ENCODE results near the gene MAL.

The MAL gene

DNA sequence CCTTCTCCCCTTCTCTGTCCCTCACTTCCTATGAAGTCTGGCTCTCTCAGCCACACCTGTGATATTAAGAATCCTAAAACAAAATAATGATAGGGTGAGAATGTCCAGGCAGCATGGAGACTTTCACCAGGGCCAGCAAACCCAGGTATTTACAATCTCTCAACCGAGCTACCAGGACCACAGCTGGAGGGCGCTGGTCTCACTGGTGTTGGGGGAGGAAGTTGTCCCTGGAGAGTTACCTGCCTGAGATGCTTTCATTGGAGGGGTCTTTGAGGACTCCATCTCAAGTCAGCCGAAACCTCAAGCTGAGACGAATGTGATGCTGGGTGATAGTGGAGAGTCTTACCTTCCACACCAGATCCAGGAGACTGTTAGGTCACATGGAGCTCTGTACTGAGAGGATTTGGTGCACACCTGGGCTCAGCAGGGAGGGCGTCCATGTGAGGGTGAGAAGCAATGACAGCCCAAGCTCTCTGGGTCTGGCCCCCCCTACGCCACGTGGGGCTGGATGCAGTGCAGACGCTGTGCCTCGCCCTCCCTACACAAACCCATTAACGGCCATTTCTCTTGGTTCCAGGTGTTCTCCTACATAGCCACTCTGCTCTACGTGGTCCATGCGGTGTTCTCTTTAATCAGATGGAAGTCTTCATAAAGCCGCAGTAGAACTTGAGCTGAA, 27.4 kb downstream of the MAL start:
- ChIA-PET POLR2A (no interaction called here), CTCF (interaction anchor here (0.7 to 9.4 kb wide), 22 partner anchors 9 to 98 kb away, joined by 3 to 141 read pairs (median 7); partner anchors contain the start of gene MAL)
- TF ChIP-seq, protein P1, sequence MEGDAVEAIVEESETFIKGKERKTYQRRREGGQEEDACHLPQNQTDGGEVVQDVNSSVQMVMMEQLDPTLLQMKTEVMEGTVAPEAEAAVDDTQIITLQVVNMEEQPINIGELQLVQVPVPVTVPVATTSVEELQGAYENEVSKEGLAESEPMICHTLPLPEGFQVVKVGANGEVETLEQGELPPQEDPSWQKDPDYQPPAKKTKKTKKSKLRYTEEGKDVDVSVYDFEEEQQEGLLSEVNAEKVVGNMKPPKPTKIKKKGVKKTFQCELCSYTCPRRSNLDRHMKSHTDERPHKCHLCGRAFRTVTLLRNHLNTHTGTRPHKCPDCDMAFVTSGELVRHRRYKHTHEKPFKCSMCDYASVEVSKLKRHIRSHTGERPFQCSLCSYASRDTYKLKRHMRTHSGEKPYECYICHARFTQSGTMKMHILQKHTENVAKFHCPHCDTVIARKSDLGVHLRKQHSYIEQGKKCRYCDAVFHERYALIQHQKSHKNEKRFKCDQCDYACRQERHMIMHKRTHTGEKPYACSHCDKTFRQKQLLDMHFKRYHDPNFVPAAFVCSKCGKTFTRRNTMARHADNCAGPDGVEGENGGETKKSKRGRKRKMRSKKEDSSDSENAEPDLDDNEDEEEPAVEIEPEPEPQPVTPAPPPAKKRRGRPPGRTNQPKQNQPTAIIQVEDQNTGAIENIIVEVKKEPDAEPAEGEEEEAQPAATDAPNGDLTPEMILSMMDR (IDR thresholded peaks at IDR 0.05; ENCODE audit: control extremely low read depth, extremely low read depth, low read depth, missing control alignments), result no peak
- no peak for DNase-seq (ENCODE audit: extremely low spot score)

DNA sequence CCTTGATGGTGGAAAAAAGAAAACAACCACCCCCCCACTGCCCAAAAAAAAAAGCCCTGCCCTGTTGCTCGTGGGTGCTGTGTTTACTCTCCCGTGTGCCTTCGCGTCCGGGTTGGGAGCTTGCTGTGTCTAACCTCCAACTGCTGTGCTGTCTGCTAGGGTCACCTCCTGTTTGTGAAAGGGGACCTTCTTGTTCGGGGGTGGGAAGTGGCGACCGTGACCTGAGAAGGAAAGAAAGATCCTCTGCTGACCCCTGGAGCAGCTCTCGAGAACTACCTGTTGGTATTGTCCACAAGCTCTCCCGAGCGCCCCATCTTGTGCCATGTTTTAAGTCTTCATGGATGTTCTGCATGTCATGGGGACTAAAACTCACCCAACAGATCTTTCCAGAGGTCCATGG, 28.0 kb downstream of the MAL start:
- no peak for DNase-seq (ENCODE audit: extremely low spot score)
- TF ChIP-seq, protein P1 (IDR thresholded peaks at IDR 0.05; ENCODE audit: control extremely low read depth, extremely low read depth, low read depth, missing control alignments), result peak; percentile 46
- ChIA-PET POLR2A (no interaction called here), CTCF (interaction anchor here (0.7 to 9.4 kb wide), 21 partner anchors 9 to 99 kb away, joined by 3 to 141 read pairs (median 9); partner anchors contain the start of gene MAL)

DNA sequence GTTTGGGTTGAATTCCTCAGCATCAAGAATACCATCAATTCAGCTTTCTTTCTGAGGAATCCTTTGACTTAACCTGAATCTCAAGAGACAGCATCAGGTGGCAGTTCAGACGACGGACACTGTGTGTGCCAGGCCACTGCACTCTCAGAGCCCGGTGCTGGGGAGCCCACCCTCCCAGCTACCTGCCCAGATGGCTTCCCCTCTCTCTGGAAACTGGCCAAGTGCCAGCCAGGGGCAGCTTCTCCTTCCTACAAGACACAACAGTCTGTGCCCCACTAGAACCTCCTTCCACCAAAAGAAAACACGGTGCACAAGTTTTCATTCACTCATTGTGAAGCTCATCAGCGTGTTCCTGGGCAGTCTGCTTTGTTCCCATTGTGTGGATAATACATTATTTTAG, 28.5 kb downstream of the MAL start:
- POLR2A ChIA-PET, result no interaction called here
- DNase-seq (ENCODE audit: extremely low spot score), result no peak
- CTCF ChIA-PET, result interaction anchor here (1.0 to 9.4 kb wide), 20 partner anchors 10 to 99 kb away, joined by 3 to 141 read pairs (median 10); partner anchors contain the start of gene MAL
- TF ChIP-seq, protein P1 (IDR thresholded peaks at IDR 0.05; ENCODE audit: control extremely low read depth, extremely low read depth, low read depth, missing control alignments), result no peak

DNA sequence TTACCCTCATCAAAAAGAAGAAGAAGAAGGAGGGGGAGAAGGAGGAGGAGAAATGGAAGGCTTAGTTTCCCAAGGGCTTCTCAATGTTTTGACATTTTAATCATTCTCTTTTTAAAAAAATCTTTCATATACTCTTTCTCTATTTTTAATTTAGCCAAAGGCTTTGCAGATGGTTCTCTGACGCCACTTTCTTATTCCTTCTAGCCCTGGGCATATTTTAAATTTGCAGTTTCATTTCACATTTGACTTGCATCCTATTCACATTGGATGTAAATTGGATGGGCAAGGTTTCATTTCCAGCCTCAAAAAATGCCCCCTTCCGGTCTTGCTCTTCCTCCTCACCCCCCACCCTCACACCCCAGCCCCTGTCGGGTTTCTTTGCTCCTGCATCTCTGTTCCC, 29.8 kb downstream of the MAL start:
- CTCF ChIA-PET, result interaction anchor here (1.2 to 9.4 kb wide), 8 partner anchors 9 to 69 kb away, joined by 3 to 141 read pairs (median 26); partner anchors contain the start of gene MAL
- TF ChIP-seq, protein P1 (IDR thresholded peaks at IDR 0.05; ENCODE audit: control extremely low read depth, extremely low read depth, low read depth, missing control alignments), result no peak
- POLR2A ChIA-PET, result no interaction called here
- DNase-seq (ENCODE audit: extremely low spot score), result no peak

DNA sequence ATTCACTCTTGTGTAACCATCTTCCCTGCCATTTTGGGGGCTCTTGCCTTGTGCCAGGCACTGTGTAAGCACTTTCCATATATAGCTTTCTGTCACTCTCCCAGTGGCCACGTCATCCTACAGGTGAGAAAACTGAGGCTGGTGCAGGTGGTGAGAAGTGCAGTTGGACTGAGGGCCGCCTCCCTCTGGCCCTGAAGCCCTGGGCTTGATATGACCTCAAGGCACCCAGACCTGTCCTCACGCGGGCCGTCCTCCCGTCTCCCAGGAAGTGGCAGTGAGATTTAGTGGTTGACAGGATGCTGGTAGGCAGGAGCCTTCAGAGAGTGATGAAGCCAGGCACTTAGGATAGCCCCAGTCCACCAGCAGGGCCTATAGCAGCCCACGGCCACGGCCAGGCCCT, 30.5 kb downstream of the MAL start:
- ChIA-PET POLR2A (no interaction called here), CTCF (interaction anchor here (1.2 to 9.4 kb wide), 3 partner anchors 16 to 31 kb away, joined by 3 to 141 read pairs (median 26); partner anchors contain the start of gene MAL)
- TF ChIP-seq, protein P1 (IDR thresholded peaks at IDR 0.05; ENCODE audit: control extremely low read depth, extremely low read depth, low read depth, missing control alignments), result no peak
- no peak for DNase-seq (ENCODE audit: extremely low spot score)

DNA sequence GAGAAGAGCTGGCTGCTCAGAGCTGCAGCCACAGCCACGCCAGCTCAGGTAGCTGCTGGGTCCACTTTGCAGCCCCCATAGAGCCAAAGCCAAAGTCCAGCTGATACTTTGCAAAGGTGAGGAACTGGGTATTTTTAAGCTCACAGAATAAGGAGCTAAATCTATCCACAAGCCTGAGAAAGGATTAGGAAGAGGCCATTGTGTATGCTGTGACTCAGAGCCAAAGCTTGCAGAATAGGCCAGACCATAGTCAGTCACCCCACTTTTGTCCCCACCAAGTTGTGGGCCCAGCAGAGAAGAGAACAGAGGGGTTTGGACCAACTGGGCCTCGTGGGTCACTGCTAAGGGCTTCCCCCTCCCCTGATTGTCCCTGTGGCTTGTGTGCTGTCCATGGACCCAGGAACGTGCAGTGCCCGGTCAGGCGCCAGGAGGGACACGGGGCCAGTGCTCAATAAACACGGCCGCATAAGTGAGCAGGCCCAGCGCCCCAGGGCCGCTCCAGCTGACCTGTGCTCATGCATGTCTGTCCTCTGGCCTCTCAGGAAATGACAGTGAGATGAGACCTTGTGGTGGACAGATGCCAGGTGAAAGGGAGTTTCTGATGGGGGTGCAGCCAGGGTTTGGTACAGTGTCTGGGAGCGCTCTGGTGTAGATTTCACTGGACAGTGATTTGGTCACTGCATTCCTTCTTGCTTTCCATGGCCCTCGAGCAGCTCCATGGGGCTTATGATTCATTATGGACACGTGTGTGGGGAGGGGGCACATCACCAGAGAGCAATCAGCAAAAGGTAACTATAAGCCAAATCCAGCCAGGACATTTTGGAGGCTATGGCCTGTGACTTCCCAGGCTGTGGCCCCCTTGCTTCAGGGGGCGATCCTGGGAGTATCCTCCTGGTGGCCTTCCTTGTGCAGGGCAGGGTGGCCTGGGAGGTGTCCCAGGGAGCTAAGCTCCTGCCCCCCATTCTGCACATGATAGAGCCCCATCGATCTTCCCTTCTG, 31.3 kb downstream of the MAL start:
- POLR2A ChIA-PET, result no interaction called here
- TF ChIP-seq, protein P1 (IDR thresholded peaks at IDR 0.05; ENCODE audit: control extremely low read depth, extremely low read depth, low read depth, missing control alignments), result no peak
- CTCF ChIA-PET, result interaction anchor here (1.2 to 9.4 kb wide), 4 partner anchors 15 to 32 kb away, joined by 3 to 141 read pairs (median 57); partner anchors contain the start of gene MAL
- no peak for DNase-seq (ENCODE audit: extremely low spot score)

Data from GM10248 (cell line).